HG02840 (cell line): ENCODE measurements around the gene PMS1.
A peak's percentile ranks its signal among the peaks of the same experiment; 100 is the strongest.
"Not testable (repeated sequence)": the region's sequence is repeated elsewhere in the genome, so short reads cannot be mapped to it uniquely, and the experiment has no call there.

ENCODE experiments used
- ATAC-seq: cut with Tn5 transposase; IDR thresholded peaks from one replicate; pipeline ENCODE4 v1.9.1; 2021; ENCODE audit warnings: mild to moderate bottlenecking, moderate library complexity, moderate number of reproducible peaks; ENCODE audit not compliant: unreplicated experiment, low FRiP score

PMS1 gene

GRCh38 chr2:189783927-189784867 is at the start of gene PMS1, which contains the start of gene ORMDL1:
Gene PMS1 (plus strand): TSS chr2:189784450. CDS start chr2:189791810, 7,360 bp downstream.
Gene ORMDL1 (minus strand): TSS chr2:189784339. CDS start chr2:189782595, 1,744 bp downstream.
- ATAC-seq: peak; percentile 95

DNA sequence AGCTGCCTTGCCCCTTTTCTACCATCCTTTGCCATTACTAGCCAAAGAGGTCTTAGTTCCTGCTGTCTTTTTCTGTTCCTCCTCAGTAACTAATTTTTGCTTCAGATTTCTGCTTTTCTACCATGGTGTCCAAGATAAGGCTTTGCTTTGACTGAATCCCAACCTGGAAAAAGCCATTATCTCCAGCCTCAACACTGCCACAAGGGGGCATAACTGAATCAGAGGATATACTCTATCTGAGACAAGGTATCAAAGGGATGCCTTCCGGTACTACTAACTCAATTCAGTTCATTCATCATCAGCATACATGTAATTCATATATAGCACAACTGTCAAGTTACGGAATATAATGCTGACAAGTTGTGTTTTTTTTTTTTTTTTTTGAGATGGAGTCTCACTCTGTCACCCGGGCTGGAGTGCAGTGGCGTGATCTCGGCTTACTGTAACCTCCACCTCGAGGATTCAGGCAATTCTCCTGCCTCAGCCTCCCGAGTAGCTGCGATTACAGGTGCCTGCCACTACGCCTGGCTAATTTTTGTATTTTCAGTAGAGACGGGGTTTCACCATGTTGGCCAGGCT is 33.1 kb upstream of the PMS1 start:
- no peak for ATAC-seq

DNA sequence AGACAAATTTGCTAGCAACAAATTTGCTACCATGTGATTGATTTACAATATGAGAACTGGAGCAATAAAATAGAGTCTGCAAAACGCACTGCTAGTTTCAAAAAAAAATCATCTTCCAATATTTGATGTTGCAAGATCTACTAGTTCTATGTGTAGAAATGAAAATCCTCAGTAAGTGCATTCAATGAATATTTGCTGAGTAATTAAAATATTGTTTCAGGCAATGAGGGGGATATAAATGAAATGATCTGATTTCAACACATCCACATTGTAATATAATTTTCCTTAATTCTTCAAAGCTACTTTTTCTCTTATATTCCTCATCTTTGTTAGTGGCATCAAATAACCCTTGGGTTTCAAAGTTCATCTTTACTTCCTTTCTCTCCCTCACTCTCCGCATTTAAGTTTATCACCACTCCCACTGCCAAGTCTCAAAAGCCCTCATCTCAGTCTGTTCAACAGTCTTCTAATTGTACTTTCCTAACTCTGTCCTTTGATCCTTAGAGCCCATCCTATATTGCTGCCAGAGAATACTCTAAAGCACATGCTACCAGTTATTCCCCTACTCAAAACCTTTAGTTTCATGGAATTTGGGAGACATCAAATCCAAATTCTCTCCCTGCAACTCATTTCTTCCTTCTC is 27.8 kb upstream of the PMS1 start:
- no peak for ATAC-seq

DNA sequence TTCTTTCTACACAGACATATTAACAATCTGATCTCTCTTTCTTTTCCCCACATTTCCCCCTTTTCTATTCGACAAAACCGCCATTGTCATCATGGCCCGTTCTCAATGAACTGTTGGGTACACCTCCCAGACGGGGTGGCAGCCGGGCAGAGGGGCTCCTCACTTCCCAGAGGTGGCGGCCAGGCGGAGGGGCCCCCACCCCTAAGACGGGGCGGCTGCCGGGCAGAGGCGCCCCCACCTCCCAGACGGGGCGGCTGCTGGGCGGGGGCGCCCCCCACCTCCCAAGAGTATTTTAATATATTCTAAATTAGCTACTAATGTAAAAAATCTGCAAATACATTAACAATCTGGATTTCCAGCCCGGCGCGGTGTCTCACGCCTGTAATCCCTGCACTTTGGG is 24.1 kb upstream of the PMS1 start:
- ATAC-seq: not testable (repeated sequence)

GRCh38 chr2:189762229-189762550 is 22.1 kb upstream of the PMS1 start:
- no peak for ATAC-seq

DNA sequence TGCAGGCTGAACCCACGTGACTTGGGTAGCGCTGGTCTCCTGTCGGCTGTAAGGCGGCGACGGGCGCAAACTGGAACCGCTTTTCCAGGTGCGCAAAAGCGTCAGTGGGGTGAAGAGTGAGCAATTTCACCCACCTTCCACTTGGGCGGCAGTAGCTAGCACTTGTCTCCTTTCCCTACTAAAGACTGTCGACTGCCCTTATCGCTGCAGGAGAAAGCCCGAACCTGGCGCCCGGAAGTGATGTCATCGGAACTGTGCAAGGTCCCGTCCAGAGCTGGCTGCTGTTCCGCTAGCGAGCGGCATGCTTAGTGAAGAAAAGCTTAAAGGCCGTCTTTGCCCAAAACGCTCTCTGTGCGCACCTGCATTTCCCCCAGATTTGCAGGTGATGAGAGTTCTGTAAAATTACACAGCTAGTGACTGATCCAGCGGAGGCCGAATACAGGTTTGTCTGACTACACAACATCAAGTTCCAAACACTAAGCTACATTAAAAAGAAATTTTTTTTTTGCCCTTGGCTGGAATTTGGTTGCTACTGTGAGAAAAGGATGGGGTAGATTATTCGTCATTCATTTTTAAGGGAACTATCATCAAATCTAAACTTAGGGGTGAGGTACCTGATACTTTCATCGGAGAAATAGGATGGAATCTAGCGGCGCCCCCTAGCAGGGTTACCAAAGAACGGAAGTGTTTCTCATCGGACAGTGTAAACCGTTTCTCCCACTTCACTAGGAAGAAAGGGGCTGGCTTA is 21.5 kb upstream of the PMS1 start, which contains the start of gene OSGEPL1:
Gene OSGEPL1, minus strand, starts transcription at position 242 of the 748 bp plus-strand sequence. CDS start 1,152 bp downstream, outside the sequence.
- ATAC-seq: peak; percentile 96

GRCh38 chr2:189763908-189764661 is 20.2 kb upstream of the PMS1 start:
- ATAC-seq: no peak

DNA sequence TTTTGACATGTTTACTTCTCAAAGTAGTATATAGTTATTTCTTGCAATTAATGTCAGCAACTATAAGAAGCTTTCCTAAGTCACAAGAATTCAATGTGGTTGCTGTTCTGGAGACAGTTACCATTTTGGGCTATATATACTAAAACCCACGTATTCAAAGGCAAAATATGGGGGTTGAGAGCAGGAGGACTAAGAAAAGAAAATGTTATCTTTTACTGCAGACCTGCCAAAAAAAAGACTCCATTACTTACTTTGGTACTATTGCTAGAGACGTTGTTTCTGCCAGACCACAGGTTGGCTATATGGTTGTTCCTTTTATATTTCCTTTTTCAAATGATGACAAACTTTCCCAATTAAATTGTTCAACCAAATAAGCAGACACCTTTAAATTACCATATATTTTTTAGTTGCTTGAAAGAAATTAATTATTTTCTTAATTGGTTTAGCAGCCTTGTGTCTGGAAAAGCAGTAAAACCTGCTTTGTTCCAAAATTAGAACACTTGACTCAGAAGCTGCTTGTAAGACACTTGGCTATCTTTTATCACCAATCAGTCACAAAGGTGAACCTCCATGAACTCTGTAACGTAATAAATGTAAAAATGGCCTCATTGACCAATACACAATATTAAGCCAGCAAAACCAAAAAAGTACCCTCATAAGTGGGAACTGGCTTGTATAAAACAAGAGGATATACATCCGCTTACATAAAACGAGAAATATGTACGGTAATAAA is 13.5 kb upstream of the PMS1 start:
- no peak for ATAC-seq

- ATAC-seq: no peak
Measured at GRCh38 chr2:189772212-189772611, 12.0 kb upstream of the PMS1 start.

- no peak for ATAC-seq
Measured at GRCh38 chr2:189782221-189782671, 2.0 kb upstream of the PMS1 start.

DNA sequence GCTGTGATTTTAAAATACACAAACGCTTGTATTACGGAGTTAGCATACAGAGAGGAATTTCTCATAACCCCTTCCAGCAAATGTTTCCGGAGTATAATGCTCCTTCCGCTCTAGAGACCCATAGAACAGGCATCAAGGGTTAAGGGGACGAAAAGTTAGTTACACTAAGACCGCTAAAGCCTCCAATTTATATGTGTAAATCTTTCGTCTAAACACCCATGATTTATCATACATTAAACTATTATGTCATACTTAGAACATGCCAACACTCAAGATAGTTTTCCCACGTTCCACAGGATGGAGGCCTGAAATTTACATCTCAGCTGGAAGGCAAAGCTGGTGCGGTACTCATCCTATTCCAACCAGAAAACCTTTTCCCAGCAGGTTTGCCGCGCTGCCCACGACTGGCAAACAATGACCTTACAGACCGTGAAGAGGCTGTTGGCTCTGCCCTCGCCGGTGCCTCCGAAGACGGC is 761 bp upstream of the PMS1 start:
- ATAC-seq: peak; percentile 20

GRCh38 chr2:189791338-189792042 is 7.2 kb downstream of the PMS1 start:
- ATAC-seq: no peak

GRCh38 chr2:189794310-189794709 is 10.1 kb downstream of the PMS1 start:
- no peak for ATAC-seq

DNA sequence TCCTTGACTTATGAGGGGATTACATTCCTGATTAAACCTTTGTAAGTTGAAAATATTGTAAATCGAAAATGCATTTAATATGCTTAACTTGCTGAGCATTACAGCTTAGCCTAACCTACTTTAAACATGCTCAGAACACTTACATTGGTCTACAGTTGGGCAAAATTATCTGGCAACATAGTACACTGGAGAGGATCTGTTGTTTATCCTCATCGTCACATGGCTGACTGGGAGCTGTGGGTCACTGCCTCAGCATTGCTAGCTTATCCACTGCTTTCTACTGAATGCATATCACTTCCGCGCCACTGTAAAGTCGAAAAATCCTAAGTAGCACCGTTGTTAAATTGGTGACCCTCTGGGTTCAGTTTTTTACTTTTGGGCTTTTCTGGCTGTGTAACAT is 13.7 kb downstream of the PMS1 start:
- ATAC-seq: no peak

DNA sequence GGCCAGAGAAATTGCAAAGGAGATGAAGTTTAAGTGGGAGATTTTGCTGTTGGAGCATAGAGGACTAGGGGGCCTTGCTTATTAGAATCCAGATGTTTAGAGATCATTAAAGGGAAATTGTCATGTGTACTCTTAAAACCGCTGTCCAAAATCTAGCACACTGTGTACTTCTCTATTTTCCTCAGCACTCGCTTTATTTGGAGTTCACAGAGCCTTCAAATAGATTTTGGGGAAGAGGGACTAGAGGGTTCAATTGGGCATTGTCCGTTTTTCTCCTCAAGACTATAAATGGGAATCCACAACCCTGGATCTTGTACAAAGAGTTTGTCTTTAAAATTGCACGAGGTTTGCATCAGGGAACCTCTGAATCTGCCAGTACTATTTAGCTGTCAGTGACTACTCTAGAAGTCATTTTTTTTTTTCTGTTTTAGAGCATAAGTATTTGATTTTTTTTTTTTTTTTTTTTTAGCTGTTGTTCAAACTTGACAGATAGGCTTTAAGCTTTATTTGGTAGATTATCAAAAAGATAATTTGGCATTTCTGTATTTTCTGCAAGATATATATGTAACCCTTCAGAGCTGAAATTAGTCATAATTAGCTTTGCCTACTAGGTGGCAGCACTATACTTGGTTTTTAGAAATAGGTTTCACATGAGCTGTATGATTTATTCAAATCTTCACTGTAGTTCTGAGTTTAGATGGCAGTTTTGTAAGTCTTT is 14.2 kb downstream of the PMS1 start:
- ATAC-seq: no peak

DNA sequence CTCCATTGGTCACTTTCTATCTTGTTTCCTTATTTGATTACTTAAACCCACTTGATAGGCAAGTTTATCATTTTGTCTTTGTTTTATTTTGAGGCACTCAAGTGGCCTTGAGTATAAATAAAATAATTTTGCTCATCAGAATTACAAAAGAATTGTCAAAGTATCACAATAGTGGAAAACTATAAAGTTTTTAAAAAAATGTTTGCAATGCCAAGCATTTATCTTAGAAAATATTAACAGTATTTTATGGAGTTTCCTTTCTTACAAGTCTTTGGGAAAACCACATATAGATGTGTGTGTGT is 14.7 kb downstream of the PMS1 start:
- ATAC-seq: no peak

DNA sequence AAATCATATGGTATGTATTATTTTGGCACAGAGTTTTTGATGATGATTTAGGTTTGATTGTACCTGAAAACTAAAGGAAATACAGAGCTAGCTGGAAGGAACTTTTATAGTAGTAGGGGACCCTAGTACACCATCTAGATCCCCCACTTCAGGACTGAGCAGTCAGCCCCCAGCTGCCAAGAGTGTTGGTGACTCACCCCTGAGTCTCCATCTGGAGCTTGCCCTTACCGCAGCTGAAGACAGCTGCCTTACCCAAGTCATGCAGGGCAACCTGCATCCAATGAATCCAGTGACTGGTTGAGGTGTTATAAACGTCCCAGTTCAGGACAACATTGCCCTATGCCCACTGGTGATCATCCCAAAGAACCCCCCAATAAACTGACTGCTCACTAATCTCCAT is 15.3 kb downstream of the PMS1 start:
- no peak for ATAC-seq

- no peak for ATAC-seq
Measured at GRCh38 chr2:189802396-189802912, 18.2 kb downstream of the PMS1 start.
